HepG2 (cell line): Measurements from ENCODE around the gene ACADVL. TPM values are rescaled to one million over a fixed set of nuclear protein-coding genes. Genes with fewer than 3 reads are reported as not detected.
A peak's percentile ranks its signal among the peaks of the same experiment; 100 is the strongest.

Experiments
- ATF1 ChIP-seq: IDR thresholded peaks from 2 replicates; pipeline ENCODE4 v1.6.1; 2016; ENCODE audit warnings: mild to moderate bottlenecking, control low read depth
- ATF4 ChIP-seq, 2 experiments: fragments of 450-650 bp in 1 of 2; sonication (generic) in 1 of 2; formaldehyde crosslinking; IDR thresholded peaks; 2 replicates each; pipeline versions ENCODE4 v1.5.0 to v1.8.0; 2020 to 2022; ENCODE audit warnings: mild to moderate bottlenecking in 1 of 2, missing genetic modification reagents in 1 of 2
- HDAC2 ChIP-seq: sonication (generic); formaldehyde crosslinking; IDR thresholded peaks from 2 replicates; pipeline ENCODE4 v1.4.0; 2020; ENCODE audit warnings: missing genetic modification reagents
- HMGA1 ChIP-seq: sonication (generic); formaldehyde crosslinking; conservative IDR thresholded peaks from 2 replicates; pipeline ENCODE4 v1.4.0; 2020; ENCODE audit warnings: missing genetic modification reagents
- HNF1B ChIP-seq: sonication (generic); formaldehyde crosslinking; IDR thresholded peaks from 2 replicates; pipeline ENCODE4 v1.5.1; 2020; ENCODE audit warnings: mild to moderate bottlenecking, moderate library complexity, missing genetic modification reagents
- MED8 ChIP-seq: sonication (generic); formaldehyde crosslinking; IDR thresholded peaks from 2 replicates; pipeline ENCODE4 v1.8.1; 2023; ENCODE audit warnings: mild to moderate bottlenecking, missing genetic modification reagents; ENCODE audit not compliant: insufficient replicate concordance
- RAD51 ChIP-seq: fragments of 450-650 bp; IDR thresholded peaks from 2 replicates; pipeline ENCODE4 v1.6.1; 2016; ENCODE audit warnings: borderline replicate concordance
- ZHX2 ChIP-seq, 2 experiments: sonication (generic) in 1 of 2; formaldehyde crosslinking in 1 of 2; IDR thresholded peaks; 2 replicates each; pipeline versions ENCODE4 v1.6.1 to v1.9.0; 2014 to 2022; ENCODE audit warnings: antibody characterized with exemption in 1 of 2, borderline replicate concordance in 1 of 2, inconsistent platforms in 1 of 2, low read depth in 1 of 2, missing genetic modification reagents in 1 of 2
- ZNF101 ChIP-seq: sonication (generic); formaldehyde crosslinking; IDR thresholded peaks from 2 replicates; pipeline ENCODE4 v1.4.0; 2020; ENCODE audit warnings: mild to moderate bottlenecking, low read depth, missing genetic modification reagents, borderline replicate concordance
- ZNF362 ChIP-seq: sonication (generic); formaldehyde crosslinking; IDR thresholded peaks from 2 replicates; pipeline ENCODE4 v1.4.0; 2020; ENCODE audit warnings: missing genetic modification reagents, mild to moderate bottlenecking, borderline replicate concordance
- ZNF569 ChIP-seq: sonication (generic); formaldehyde crosslinking; IDR thresholded peaks from 2 replicates; pipeline ENCODE4 v1.5.0; 2020; ENCODE audit warnings: mild to moderate bottlenecking, missing genetic modification reagents, moderate library complexity, borderline replicate concordance
- ZNF709 ChIP-seq: sonication (generic); formaldehyde crosslinking; IDR thresholded peaks from 2 replicates; pipeline ENCODE4 v1.5.0; 2020; ENCODE audit warnings: mild to moderate bottlenecking, missing genetic modification reagents
- ZNF891 ChIP-seq: sonication (generic); formaldehyde crosslinking; IDR thresholded peaks from 2 replicates; pipeline ENCODE4 v1.5.0; 2020; ENCODE audit warnings: mild to moderate bottlenecking, missing genetic modification reagents
- ZXDC ChIP-seq: sonication (generic); formaldehyde crosslinking; IDR thresholded peaks from 2 replicates; pipeline ENCODE4 v1.5.0; 2020; ENCODE audit warnings: mild to moderate bottlenecking, missing genetic modification reagents
- polyA plus RNA-seq, 8 experiments: library from polyadenylated mRNA; depleted of rRNA in 3 of 8; stranded (reverse) in 7 of 8; unstranded in 1 of 8; fragments of >200 nt; fragmentation: Illumina TruSeq in 4 of 8; extraction: Trizol in 4 of 8; gene quantifications; 2 replicates each; pipeline versions ENCODE4 v1.2.1 to v1.2.3, GENCODE V29; 2011 to 2016; ENCODE audit warnings: low read depth in 4 of 8, missing spikeins in 1 of 8, mixed read lengths in 1 of 8; ENCODE audit not compliant: insufficient read depth in 1 of 8
- total RNA-seq, 5 experiments: library from RNA; depleted of rRNA; stranded (reverse); fragments of >200 nt; fragmentation: Illumina TruSeq; extraction: Trizol; gene quantifications; 2 replicates each; pipeline ENCODE4 v1.2.3, GENCODE V29; 2016; ENCODE audit warnings: low read depth in 1 of 5

The ACADVL gene
- total and polyA plus RNA-seq, 2 of the 13 experiments (the other 11 are each of a cell fraction or from before 2014, with no cell fraction given): 219 to 412 TPM

GRCh38 chr17:7241783-7242716 is 22.3 kb downstream of the ACADVL start, which contains the start of gene GABARAP (continued):
- TF ChIP-seq HNF1B (CRISPR knock-in tag): peak; percentile 61; the same call in 1 of the 2 replicates
- TF ChIP-seq ZNF709 (CRISPR knock-in tag): peak; percentile 75; the same call in 1 of the 2 replicates
- TF ChIP-seq ZXDC (CRISPR knock-in tag): no peak
- TF ChIP-seq ATF4 (CRISPR knock-in tag; IDR thresholded peaks at IDR 0.05): peak in 1 of 2 experiments; percentile 16; a peak in 1 of 4 replicates
- peak; percentile 9; the same call in 1 of the 2 replicates for TF ChIP-seq HDAC2
- peak; percentile 39 for TF ChIP-seq MED8 (CRISPR knock-in tag)
- 0 out of 2 replicates have a peak, but pooled peaks have one; percentile 10 for TF ChIP-seq ZHX2 (IDR thresholded peaks at IDR 0.05; ENCODE audit: low read depth)
- no peak for TF ChIP-seq ZHX2 (CRISPR knock-in tag; IDR thresholded peaks at IDR 0.05; ENCODE audit: borderline replicate concordance)
- no peak for TF ChIP-seq HMGA1
- no peak for TF ChIP-seq RAD51
- 0 out of 2 replicates have a peak, but pooled peaks have one; percentile 10 for TF ChIP-seq ZNF101
- peak; percentile 57; the same call in 1 of the 2 replicates for TF ChIP-seq ZNF891 (CRISPR knock-in tag)
- TF ChIP-seq ZNF362: no peak
- peak; percentile 10; the same call in 1 of the 2 replicates for TF ChIP-seq ZNF569 (CRISPR knock-in tag)
- TF ChIP-seq ATF1 (CRISPR knock-in tag): no peak
